K562 treated with DMSO at 1 percent for 12 hours (cell line): Measurements from ENCODE around the gene ZNF92. TPM values are rescaled to one million over a fixed set of nuclear protein-coding genes. Genes with fewer than 3 reads are reported as not detected.

Experiments used
- total RNA-seq: library from RNA; unstranded; fragments of 300-600 nt; gene quantifications from 2 replicates; pipeline ENCODE4 v1.2.3, GENCODE V29; 2022; ENCODE audit not compliant: insufficient read depth

The ZNF92 gene
- total RNA-seq: 3.8 and 14.0 TPM in 2 replicates

DNA sequence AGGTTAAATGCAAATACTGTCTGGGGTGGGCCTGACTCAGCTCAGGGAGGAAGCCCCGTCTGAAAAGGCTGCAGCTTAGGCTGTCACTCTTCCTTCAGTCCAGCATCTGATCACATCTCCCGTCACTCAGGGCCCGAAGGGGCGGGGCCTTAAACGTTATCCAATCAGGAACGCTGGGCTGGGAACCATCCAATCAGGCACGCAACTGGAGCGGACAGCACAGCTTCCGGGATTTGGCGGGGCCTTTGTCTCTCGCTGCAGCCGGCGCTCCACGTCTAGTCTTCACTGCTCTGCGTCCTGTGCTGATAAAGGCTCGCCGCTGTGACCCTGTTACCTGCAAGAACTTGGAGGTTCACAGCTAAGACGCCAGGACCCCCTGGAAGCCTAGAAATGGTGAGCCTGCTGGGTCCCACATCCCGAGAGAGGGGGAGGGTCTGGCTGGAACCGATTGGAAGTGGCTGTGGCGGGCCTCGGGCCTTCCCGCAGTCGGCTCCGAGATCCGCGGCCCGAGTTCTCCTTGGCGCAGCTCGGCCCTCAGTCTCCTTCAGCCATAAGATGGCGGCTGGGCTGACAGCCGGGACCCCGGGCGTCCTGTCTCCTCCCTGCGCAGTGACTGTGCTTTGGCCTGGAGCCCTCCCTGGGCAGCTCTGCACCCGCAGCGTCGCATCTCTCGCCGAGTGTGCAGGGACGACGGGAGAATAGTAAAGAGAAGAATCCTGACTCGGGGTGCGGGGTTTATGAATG, at the start of gene ZNF92:
ZNF92 (plus strand) TSS at position 248 of the 744 bp plus-strand sequence; CDS start at position 391, 143 bp downstream.

